Uterus (tissue), 2 donors: ENCODE measurements around the gene CHST11.

Source experiments
- CTCF ChIP-seq, 4 experiments: fragments of 200-600 bp in 2 of 4; fragments of 450-650 bp in 2 of 4; sonication (generic) in 2 of 4; IDR thresholded peaks; one replicate each; pipeline ENCODE4 v1.5.1; 2016 to 2019; ENCODE audit warnings: antibody characterized with exemption in 4 of 4, mild to moderate bottlenecking in 2 of 4, moderate library complexity in 1 of 4
- POLR2A ChIP-seq, 2 donors: fragments of 450-650 bp; IDR thresholded peaks; one replicate each; pipeline ENCODE4 v1.6.1; 2016; ENCODE audit warnings: antibody characterized with exemption in 2 of 2, mild to moderate bottlenecking in 1 of 2, moderate library complexity in 1 of 2

- TF ChIP-seq CTCF (IDR thresholded peaks at IDR 0.05) = no peak
- TF ChIP-seq POLR2A (IDR thresholded peaks at IDR 0.05) = no peak
Observed at GRCh38 chr12:104649921-104650320, 193.2 kb downstream of the CHST11 start.
